Choroid plexus epithelial cell (primary cell): ENCODE data around the gene DPYD.

Source experiments
- DNase-seq: peaks from one replicate; pipeline ENCODE4 v3.0.0-alpha.2; 2010; ENCODE audit warnings: low read depth
- H3K4me3 ChIP-seq: 2 replicates; pipeline ENCODE4 v1.5.1; 2011; ENCODE audit warnings: low read depth, mild to moderate bottlenecking, control low read depth, low read length, moderate library complexity
- TF ChIP-seq, protein P1 (sequence below): conservative IDR thresholded peaks from 2 replicates; pipeline ENCODE4 v1.5.1; 2011; ENCODE audit warnings: low read depth, mild to moderate bottlenecking, control low read depth, inconsistent platforms, low read length, moderate library complexity

DPYD gene

DNA sequence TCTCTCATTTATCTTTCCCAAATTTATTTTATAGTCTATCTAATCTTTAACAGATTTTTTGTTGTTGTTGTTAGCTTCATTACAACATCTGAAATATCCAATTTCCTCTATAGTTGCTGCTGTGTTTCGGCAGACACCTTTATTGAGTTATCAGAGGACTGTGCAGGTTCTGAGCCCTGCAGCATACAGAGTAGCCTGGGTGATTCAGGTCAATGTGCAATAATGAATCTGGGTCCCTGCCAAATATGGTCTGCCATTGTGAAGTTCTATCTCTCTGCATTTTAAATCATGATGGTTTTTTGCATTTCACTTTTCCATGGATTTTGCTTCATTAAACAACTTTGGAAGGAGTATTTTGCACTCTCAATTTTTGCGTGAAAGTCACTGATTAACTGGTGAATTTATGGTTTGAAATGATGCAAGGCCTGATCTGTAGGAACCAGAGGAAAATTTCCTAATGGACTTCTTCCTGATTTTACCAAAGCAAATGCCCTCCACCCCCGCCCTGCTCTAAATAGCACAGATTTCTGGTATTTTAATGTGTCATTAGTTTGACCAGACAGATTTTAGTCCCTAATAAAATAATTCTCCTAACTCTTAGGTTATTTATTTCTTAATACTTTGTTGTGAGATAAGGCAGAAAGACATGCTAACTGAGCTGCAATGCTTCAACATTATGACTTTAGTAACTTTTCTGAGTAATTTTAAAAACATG is 797.0 kb downstream of the DPYD start:
- DNase-seq, result no peak
- no peak overlapping the region for H3K4me3 ChIP-seq
- TF ChIP-seq, protein P1, sequence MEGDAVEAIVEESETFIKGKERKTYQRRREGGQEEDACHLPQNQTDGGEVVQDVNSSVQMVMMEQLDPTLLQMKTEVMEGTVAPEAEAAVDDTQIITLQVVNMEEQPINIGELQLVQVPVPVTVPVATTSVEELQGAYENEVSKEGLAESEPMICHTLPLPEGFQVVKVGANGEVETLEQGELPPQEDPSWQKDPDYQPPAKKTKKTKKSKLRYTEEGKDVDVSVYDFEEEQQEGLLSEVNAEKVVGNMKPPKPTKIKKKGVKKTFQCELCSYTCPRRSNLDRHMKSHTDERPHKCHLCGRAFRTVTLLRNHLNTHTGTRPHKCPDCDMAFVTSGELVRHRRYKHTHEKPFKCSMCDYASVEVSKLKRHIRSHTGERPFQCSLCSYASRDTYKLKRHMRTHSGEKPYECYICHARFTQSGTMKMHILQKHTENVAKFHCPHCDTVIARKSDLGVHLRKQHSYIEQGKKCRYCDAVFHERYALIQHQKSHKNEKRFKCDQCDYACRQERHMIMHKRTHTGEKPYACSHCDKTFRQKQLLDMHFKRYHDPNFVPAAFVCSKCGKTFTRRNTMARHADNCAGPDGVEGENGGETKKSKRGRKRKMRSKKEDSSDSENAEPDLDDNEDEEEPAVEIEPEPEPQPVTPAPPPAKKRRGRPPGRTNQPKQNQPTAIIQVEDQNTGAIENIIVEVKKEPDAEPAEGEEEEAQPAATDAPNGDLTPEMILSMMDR, result no peak

DNA sequence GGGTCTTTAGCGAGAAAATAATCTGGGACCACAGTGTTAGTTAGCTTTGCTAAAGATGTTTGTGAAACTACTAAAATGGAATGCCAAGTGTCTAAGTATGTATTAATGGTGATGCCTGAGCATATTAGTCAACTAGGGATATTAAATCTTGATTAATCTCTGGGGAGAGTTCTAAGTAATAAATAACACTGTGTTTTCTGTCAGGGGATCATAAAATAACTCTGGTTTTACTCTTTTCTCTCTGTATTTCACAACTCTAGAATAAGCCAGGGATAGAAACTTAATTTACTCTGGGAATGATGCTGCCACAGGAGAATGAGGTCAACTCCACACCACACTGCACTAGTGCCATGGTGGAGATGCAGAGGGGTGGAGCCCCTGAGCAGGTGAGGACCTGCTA is 800.0 kb downstream of the DPYD start:
- DNase-seq, result no peak
- TF ChIP-seq, protein P1, result no peak
- no peak overlapping the region for H3K4me3 ChIP-seq

DNA sequence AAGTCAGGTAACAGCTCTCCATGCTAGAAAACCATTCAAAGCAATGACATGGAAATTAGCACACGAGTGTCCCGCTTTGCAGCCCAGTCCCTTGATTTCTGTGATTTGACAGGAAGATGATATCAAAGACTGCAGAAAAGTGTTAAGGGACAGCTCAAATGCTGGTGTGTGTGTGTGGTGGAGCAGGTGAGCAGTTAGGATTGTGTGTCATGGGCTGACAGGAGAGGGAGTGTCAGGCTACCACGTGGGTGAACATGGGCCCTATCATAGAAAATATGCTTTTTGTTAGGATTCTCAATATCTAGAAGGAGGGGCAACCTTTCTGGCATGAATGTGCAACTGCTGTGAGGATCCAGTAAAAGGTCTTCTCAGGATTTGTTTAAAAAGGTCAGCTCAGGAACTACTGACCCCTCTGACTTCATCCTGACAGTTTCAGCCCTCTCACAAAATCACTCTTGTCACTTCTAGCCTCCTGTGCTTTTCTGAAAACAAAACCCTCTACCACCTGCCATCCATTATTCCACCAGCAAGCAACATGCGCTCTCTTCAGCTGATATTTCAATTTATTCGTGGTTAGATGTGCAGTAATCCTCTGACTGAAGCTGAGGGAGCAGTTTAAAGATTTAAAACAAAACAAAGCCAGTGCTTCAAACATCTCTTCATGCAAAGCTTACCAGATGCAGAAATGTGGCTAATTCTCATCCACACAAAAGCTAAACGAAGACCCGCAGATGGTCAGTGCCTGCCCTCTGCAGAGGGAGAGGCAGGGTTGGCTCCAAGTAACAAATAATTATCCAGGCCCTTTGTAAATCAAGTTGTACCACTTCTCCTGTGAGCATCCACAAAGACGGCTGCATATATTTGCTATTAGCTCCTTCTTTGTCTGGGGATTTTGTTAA is 801.3 kb downstream of the DPYD start:
- no peak for DNase-seq
- TF ChIP-seq, protein P1, result no peak
- no peak overlapping the region for H3K4me3 ChIP-seq

DNA sequence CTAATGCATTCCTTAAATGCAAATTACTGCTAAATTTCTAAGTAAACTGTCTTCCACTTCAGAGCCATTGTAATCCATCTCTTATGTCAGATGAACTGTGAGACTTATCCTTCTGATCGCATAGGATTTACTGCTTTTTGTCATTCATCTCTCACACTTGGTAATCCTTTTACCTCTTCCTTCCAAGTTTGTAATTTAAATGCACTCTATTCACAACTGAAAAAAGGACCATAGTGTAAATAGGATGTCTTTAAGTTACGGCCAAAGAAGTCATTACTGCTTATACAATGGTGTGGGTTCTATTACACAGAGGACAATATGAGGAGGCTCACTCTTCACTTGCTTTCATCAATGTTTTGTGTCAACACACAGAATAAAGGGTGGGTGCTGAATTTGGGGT is 806.0 kb downstream of the DPYD start:
- DNase-seq, result no peak

DNA sequence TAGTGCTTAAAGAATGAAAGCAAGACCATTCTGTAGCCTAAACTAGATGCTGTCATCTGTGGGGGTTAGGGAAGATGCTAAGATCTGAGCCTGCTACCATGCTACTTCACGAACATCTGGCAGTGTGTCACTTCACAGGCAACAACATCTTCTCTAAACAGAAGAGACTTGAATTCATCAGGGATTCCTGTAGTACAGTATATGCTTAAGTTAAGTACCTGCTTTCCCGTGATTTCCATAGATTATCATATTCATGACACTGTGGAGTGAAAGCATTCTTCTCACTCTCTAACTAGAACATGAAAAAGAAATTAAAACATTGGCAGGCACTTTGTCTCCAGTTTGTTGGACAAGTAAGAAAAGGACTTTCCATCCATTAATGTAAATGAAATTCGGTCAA is 808.4 kb downstream of the DPYD start:
- TF ChIP-seq, protein P1, result no peak
- no peak for DNase-seq
- no peak overlapping the region for H3K4me3 ChIP-seq

More for the DNA sequence above, 806.0 kb downstream of the DPYD start:
- H3K4me3 ChIP-seq, result no peak overlapping the region
- TF ChIP-seq, protein P1, result no peak

DNA sequence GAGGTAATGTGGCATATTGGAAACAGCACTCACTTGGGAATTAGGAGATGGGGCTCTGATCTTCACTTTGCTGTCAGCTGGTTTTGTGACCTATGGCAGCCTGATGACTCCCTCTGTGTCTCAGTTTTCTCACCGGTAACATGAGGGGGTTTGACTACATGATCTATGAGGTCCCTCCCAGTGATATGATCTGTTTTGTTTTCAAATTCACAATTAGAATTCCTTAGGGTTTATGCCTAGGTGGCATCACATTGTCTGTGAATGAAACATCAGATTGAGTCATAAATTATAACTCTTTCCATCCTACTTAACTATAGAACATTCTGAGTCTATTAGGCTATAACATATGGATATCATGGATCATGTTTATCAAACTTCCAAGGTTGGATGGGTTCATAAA is 812.7 kb downstream of the DPYD start:
- DNase-seq, result no peak
- H3K4me3 ChIP-seq, result no peak overlapping the region
- TF ChIP-seq, protein P1, result no peak
